T-helper 1 cell treated with Interleukin-12 subunit alpha and Interleukin-12 subunit beta and Interleukin-4 antibody, amounts not matched to agents 30 ng/mL and 1 ng/mL, for 36 hours (primary cell): ENCODE results near the gene PARD6B. TPM values are rescaled to one million over a fixed set of nuclear protein-coding genes. Genes with fewer than 3 reads are reported as not detected.
"Not testable (repeated sequence)": the region's sequence is repeated elsewhere in the genome, so short reads cannot be mapped to it uniquely, and the experiment has no call there.

Experiments
- intact Hi-C: fragments of 100-400 bp; cut with micrococcal nuclease; formaldehyde crosslinking; loops from one replicate; pipeline ENCODE4 v1.15.1; 2024
- total RNA-seq: library from RNA; stranded (reverse); gene quantifications from 2 replicates; pipeline ENCODE4 v1.2.3, GENCODE V29; 2022

Gene PARD6B
- total RNA-seq, 1 donor from 2014 or later: 4.5 TPM

DNA sequence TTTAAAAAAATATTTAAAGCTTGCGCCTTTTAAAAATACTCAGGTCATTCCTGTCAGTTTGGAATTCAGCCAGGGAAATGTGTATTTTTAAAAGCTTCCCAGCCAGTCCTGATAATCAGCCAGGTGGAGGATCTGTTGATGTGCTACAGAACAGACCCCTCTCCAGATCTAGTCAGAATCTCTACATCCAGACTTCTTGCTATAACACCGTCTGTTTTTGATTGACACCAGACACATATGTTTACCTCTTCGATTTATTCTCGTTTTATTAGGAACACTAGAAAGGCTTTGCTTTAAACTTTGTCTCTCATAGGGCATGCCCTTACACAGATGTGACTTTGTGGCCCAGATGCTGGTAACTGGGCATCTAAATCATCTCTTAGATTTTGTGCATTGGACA lies 11.7 kb downstream of the PARD6B start:
- intact Hi-C loops: no loop called here

DNA sequence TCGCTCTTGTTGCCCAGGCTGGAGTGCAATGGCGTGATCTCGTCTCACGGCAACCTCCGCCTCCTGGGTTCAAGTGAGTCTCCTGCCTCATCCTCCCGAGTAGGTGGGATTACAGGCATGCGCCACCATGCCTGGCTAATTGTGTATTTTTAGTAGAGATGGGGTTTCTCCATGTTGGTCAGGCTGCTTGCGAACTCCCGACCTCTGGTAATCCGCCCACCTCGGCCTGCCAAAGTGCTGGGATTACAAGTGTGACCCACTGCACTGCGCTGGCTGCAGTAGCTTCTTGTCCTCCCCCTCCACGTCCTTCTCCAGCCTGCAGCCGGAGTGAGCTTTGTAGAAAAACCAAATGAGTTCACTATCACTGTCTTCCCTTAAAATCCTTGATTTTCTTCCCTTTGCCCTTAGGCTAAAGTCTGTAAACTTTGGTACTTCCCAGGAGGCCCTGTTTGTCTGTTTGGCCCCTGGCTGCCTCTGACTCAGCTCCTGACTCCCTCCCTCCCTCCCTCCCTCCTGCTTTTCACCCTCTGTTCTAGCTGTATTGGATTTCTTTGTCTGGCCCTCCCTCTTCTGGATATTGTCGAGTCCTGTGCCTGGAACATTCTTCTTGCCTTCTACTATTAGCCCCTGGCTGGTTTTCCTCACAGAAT lies 12.9 kb downstream of the PARD6B start:
- intact Hi-C loops: no loop called here

DNA sequence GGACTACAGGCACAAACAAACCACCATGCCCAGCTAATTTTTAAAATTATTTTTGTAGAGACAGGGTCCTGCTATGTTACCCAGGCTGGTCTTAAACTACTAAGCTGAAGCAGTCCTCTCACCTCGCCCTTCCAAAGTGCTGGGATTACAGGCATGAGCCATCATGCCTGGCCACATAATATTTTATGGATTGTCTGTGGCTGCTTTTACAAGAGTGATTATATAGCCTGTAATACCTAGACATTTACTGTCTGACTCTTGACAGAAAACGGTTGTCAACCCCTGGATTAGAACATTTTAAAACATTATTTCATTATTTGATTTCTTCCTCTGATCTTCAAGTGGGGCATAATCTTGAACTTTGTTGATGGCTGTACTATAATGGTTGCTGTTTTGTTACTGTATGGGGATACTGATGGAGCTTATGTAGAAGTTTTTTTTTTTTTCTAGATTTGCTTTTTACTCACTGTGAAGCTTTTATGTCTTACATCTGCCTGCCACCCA lies 14.3 kb downstream of the PARD6B start:
- intact Hi-C loops: loop anchor here (2.0 to 5.0 kb wide), 2 partner anchors 157 to 558 kb away; no protein-coding TSS in a partner anchor

DNA sequence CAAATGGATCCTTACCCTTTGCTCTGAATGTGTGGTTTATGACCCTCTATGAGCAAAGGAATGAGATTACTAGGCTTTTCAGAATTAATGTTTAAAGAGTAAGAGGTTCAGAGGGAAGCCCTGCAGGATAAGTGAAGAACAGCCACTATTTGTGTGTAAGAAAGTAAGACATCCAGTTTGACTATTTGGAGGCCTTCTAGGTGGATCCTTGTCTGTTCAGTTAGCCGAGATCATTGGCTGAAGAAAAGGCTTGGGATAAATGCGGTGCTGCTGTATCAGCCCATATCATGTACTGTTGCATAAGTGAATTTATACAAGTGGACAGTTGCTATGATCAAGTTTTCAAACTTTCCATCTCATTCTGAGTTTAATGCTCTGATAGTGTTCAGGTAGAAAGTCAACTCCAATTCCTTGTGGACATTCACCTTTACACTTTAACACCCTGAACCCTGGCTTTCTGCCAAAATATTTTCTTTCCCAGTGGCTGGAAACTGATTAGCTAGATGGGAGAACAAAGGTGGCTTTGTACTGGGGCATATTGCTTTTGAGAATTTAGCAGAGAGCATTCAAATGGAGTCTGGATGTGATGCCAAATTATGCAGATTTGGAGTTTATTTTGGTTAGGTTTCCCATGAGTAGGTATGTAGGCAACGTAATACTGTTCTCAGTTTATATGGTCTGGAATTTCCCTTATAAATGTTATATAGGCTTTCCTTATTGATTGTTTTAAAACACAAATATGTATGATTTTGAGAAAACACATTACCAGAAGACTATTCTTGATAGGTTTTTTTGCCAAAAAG lies 15.0 kb downstream of the PARD6B start:
- intact Hi-C loops: loop anchor here (2.0 to 5.0 kb wide), 2 partner anchors 158 to 559 kb away; no protein-coding TSS in a partner anchor

DNA sequence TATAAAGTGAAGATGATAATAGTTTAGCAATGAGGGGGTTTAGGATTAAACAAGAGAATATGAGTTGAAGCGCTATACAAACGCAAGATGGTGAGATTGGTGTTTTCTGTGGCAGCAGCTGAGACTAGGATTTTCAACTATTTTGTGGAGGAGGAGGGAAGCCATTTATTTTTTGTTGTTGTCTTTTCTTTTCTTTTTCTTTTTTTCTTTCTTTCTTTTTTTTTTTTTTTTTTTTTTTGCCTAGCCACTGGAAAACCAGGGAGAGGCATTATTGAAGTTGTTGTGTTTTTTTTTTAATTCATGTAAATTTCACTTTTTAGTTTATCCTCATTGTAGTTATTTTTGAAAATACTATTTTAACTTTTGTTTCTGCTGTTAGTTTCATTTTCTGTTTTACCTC lies 15.9 kb downstream of the PARD6B start:
- intact Hi-C loops: loop anchor here (2.0 to 5.0 kb wide), 2 partner anchors 158 to 560 kb away; no protein-coding TSS in a partner anchor

DNA sequence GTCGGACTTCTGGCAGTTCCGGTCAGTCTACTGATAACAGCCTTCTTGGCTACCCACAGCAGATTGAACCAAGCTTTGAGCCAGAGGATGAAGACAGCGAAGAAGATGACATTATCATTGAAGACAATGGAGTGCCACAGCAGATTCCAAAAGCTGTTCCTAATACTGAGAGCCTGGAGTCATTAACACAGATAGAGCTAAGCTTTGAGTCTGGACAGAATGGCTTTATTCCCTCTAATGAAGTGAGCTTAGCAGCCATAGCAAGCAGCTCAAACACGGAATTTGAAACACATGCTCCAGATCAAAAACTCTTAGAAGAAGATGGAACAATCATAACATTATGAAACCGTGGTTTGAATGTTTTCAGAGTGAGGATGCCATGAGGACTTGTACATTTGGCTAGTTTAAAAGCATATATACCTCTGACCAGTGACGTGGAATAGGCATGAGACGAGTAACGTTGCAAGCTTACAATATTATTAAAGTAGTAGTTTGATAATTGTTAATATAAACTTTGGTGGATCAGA lies 18.8 kb downstream of the PARD6B start:
- intact Hi-C loops: no loop called here

DNA sequence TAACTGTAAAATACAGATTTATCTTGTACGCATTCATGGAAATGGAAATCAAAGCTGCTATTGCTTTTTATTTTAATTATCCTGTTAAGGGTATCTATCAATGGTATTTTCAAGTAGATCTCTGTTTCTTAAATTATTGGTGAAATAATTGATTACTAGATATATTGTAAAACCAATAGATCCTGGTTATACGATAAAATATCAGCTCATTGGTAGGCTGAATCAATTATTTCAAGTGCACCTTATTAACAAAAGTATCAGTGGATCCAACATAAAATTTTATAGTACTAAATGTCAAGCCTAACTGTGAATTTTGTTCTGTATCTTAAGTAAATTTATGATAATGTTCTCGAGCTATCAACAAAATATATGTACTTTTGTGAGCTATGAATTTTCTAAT lies 21.8 kb downstream of the PARD6B start:
- intact Hi-C loops: no loop called here

DNA sequence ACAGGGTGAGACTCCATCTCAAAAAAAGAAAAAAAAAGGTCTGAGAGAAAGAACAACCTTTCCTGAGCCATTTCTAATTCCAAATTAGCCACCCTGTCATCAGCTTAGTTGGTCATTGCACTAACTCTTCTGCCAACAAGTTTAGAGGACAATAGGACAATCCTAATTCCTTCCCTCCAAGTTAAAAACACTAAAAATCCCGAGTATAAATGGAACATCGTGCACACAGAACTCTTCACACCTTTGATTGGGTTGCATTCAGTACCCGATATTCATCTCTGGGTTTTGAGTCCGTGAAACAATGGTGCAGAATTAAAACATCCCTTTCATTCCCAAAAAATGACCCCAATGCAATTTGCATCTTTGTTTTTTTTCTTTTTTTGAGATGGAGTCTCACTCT lies 23.0 kb downstream of the PARD6B start:
- intact Hi-C loops: no loop called here

DNA sequence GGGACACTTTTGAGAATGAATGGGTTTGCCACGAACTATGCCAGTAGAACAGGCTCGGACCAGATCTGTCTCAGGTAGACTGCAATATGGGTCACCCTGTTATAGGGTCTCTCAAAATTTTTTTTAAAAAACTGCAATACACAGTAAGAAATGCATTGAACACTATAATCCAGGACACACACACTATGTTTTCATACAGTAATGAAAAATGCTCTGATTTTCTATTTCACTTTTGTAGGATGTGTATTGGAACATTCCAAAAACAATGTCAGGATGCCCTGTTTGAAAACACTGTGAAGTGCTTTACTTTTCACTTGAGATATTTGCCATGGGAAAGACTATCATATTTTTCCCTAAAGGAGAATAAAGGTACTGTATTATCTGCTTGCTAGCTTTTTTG lies 25.1 kb downstream of the PARD6B start:
- intact Hi-C loops: no loop called here

DNA sequence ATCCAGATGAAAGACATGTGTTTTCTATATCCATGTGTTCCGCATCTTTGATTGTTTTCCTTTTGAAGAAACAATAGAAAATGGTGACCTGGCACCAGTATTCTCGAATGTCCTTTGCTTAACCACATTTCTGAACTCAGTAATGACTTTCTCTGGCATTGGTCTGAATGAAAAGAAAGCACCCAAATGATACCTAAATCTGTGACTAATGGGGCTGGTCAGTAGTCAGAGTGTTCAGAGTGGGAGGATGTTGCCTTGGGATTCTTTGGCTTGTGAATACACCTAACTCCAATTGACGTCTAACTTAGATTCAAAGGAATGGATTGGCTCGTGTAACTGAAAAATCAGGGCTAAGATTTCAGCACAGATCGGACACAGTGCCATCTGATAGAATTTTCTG lies 27.1 kb downstream of the PARD6B start:
- intact Hi-C loops: no loop called here

DNA sequence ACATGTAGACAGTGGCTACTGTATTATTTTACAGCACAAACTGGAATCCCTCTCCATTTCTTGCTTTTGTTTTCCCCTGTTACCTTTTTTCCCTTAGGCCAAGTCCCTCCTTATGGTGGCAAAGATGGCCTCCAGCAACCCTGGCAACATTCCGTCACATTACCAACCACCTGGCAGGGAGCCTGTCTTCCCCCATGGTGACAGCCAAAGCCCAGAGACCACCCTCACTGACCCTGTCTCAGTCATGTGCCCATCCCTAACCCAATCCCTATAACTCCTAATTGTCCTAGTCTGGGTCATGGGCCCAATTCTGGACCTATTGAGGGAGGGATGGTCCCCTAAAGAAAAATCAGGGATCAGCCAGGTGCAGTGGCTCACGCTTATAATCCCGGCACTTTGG lies 27.6 kb downstream of the PARD6B start:
- intact Hi-C loops: no loop called here

DNA sequence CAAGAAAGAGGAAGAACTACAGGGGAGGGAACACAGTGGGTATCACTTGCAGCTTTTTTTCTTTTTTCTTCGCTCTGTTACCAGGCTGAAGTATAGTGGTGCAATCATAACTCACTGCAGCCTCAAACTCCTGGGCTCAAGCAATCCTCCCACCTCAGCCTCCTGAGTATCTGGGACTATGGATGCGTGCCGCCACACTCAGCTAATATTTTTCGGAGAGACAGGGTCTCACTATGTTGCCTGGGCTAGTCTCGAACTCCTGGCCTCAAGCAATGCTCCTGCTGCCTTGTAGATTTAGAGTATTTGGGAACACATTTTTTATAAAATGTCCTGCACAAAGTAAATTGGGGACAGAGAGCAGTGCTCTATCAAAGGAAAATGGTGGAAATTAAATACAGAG lies 28.3 kb downstream of the PARD6B start:
- intact Hi-C loops: no loop called here

DNA sequence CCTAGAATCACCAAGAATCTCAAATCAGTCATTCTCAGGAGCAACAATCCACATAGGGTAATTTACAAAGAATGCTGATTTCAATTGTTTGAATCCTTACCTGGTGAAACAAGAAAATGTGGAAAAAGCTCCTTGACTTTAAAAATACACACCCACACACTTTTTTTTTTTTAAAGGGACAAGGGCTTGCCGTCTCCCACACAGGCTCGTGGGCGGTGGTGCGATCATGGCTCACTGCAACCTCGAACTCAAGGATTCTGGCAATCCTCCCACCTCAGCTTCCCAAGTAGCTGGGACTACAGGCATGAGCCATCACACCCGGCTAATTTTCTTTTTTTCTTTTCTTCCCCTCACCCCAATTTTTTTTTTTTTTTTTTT lies 30.7 kb downstream of the PARD6B start:
- intact Hi-C loops: no loop called here

DNA sequence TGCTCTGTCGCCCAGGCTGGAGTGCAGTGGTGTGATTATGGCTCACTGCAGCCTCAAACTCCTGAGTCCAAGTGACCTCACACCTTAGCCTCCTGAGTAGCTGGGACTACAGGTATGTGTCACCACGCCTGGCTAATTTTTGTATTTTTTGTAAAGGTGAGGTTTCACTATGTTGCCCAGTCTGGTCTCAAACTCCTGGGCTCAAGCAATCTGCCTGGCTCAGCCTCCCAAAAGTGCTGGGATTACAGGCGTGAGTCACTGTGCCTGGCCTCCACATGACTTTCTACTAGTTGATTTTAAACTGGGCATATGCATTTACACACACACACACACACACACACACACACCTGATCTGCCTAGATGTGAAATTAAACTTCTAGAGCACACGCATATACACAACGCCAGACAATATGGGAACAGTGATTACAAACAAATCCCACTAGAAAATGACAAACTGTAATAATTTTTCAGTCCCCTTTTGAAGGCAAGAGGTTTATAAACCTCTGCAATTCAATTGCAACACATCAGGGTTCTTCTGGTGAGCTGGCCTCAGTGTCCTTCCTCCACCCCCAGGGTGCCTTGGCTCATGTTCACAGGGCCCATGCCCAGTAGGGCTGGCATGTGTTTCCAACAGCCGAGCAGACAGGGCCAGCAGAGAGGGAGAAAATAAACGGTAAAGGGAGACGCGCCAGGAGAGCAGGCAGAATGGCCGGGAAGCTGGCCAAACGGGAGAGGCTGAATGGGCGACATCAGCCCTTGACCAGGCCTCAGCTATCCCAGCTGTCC lies 31.2 kb downstream of the PARD6B start:
- intact Hi-C loops: no loop called here

DNA sequence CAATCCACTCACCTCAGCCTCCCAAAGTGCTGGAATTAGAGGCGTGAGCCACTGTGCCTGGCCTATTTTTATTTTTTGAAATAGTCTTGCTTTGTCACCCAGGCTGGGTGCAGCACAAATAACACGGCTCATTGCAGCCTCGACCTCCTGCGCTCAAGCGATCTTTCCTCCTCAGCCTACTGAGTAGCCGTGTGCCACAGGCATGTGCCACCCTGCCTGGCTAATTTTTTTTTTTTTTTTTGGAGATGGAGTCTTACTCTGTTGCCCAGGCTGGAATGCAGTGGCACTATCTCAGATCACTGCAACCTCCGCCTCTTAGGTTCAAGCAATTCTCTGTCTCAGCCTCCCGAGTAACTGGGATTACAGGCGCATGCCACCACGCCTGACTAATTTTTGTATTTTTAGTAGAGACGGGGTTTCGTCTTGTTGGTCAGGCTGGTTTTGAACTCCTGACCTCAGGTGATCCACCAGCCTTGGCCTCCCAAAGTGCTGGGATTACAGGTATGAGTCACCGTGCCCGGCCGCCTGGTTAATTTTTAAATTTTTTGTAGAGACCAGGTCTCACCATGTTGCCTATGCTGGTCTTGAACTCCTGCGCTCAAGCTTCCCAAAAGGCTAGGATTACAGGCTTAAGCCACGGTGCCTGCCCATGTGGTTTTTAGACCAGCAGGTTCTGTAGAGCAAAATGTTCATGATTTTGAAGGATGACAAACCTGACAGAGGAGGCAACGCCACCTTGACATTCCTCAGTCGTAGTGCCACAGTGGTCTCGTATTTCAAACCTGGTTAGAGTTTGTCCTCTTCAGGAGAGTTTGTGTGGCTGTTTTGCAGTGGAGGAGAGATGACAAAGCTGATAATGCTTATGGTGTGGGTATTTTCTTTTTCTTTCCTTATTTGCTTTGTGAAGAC lies 32.4 kb downstream of the PARD6B start:
- intact Hi-C loops: not testable (repeated sequence)

DNA sequence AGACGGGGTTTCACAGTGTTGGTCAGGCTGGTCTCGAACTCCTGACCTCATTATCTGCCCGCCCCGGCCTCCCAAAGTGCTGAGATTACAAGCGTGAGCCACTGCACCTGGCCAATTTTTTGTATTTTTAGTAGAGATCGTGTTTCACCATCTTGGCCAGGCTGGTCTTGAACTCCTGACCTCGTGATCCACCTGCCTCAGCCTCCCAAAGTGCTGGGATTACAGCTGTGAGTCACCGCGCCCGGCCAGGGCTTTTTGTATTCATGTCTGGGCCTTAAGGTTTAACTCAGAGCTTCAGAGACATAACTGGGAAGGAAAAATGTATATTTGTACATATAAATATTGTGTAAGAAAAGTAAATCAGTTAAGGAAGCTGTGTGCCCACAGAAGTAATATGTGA lies 33.9 kb downstream of the PARD6B start:
- intact Hi-C loops: not testable (repeated sequence)

DNA sequence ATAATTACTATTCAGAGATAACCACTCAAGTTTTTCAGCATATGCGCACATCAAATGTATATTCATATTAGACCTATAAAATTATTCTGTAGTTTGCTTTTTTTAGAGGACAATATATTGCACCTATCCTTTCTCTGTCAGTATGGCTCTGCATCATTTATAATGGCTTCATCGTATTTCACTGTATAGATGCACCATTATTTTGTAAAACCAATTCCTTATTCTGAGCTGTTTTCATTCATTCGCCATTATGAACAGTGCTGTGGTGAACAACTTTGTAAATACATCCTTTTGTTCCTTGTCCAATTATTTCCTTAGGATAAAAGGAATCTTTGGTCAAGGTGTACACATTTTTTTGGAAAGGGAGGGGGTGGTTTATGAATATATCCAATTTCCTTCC lies 34.3 kb downstream of the PARD6B start:
- intact Hi-C loops: no loop called here

DNA sequence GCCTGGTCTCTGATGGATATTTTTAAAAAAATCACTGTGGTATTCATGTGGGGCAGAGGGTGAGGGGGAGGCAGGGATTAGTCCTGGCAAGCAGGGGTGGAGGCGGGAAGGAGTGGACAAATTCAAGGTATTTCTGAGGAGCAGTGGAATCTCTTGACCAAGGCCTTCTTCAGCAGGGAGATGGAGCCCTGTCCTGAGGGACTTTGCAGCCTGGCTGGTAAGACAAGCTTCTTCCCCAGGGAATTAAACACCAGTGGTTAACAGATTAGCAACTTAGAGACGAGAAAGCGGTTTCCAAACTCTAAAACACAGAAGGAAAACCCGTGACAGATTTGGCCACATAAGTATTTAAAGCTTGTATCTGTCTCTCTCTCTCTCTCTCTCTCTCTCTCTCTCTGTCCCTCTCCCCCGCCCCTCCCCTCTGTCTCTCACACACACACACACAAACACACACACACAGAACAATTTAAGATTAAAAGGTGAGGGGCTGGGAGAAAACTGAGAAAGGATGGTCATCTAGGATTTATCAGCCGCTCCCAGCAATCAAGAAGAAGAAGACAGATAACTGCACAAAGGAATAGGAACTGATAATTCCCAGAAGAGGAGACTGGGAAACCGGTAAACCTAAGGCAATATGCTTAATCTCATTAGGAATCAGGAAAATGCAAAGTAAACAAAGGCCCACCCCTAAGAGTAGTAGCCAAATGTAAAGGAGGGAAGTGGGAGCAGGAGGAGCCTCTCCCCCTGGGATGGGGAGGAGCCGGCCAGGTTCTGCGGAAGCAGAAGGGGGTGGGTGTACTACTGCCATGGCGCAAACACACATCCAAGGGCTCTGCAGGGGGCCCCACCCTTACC lies 35.8 kb downstream of the PARD6B start:
- intact Hi-C loops: not testable (repeated sequence)

DNA sequence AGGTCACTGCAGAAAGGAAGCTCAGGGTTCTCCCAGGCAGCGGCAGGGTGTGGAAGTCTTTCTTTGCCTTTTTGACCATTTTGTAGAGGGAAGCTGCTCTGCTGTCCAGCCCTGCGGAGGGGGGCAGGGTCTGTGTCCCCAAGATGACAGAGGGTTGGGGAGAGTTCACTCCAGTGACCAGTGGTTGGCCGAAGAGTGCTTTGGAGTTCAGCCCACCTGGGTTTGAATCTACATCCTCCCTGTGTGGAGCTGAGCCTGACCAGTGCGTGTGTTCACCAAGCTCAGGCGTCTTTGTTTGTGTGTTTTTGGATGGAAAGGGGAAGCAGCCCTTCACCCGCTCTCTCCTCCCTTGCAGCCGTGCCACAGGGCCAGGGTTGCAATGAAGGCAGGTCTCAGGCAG lies 37.6 kb downstream of the PARD6B start:
- intact Hi-C loops: not testable (repeated sequence)
